Activated T-helper 1 cell treated with anti-CD3 and anti-CD28 coated beads, Interleukin-2, amount 50 U/mL, for 16 hours (primary cell): Measurements from ENCODE around the gene MEGF9.
A peak's percentile ranks its signal among the peaks of the same experiment; 100 is the strongest.
"Not testable (repeated sequence)": the region's sequence is repeated elsewhere in the genome, so short reads cannot be mapped to it uniquely, and the experiment has no call there.

Experiments used
- DNase-seq, 2 donors: peaks; one replicate each; pipeline ENCODE4 v3.0.0-alpha.2; 2020; ENCODE audit warnings: low read depth in 1 of 2, low spot score in 1 of 2

MEGF9 gene

DNA sequence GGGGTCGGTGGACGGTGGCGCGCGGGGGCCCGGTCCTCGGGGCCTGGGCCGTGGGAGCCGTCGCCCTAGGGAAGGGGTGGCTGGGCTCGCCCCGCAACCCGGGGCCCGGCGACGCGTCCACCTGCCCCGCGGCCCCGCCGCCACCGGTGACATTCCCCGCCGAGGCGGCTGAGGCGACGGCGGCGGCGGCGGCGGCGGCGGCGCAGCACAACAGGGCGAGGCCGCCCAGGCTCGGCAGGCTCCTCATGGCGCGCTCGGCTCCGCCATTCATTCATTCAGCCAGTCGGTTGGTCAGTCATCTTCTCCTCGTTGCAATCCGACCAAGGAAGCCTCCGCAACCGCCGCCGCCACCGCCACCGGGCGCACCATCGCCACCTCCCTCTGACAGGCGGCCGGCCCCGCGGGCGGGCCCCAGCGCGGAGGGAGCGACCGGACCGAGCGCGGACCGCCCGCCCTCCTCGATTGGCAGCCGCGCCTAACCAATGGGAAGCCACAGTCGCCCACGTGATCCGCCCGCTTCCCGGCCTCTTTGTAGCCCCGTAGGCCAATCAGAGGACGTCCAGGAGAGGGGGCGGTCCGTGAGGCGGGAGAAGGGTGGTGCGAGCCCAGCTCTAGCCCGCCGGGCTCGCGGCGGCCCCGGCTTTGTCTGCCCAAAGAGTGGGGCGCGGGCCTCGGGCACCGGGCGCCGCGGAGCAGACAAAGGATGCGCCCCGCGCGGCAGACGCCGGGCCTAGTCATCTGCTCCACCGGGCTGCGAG, at the start of gene MEGF9:
Gene MEGF9, minus strand, starts transcription at position 383 of the 758 bp plus-strand sequence. Its CDS starts 112 bp downstream, at position 271.
- DNase-seq: peak; percentile 91 to 95

DNA sequence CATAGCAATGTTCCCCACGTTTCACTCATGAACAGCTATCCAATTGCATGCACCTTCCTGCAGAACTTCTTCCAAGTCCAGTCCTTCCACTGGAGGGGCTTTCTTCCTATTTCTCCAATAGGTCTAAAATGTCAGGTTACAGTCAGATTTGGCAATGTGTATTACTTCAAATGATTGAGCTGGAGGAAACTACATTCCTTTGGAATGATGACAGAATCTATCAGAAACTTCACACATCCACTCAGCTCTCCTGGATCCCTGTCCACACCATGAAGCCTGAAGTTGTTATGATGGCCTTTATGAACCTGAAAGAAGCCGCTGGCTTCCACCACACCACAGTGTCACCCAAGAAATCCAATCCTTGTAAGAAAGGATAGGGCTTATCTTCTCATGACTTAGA, 46.7 kb upstream of the MEGF9 start:
- DNase-seq: no peak

DNA sequence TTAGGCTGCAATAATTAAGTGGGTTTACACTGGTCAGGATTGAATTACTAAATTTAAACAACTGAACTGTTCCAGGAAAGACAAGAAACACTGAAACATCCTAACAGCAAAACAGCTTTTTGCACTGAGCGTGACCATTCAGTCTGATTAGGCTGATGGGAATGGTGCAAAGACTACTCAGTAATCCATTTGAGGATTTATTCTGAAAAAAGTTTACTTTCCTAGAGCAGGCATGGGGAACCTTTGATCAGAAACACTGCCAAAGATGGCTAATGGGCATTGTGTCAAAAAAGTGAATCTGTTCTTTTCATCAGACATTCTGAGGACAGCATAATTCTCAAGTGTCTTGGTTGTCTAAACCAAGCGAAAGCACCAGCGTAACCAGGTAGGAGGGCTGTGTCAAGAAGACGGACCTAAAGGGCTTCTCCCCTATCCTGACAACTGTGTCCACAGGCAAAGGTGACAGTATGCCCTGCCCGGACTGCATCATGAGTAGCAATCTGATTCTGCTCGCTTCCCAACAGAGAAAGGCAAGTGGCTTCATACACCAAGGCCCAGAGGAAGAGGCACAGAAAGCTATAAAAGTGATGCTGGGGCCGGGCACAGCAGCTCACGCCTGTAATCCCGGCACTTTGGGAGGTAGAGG, 45.6 kb upstream of the MEGF9 start:
- no peak for DNase-seq

DNA sequence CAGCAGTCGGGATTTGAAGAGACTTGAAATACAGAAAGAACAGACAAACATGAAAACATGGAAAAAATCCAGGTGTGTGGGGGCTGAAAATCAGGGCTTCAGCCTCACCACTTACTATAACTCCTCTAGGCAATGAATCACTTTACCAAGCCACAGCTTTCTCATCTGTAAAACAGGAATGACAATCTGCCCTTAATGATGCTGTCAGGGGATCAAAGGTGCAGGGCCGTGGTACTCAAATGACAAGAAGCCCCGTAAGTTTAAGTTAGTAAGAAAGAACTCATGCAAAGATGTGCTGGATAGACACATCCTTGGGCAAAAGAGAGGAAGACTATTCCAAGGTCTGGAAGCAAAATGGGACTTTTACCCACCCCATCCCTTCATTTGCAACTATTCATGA, 44.3 kb upstream of the MEGF9 start:
- no peak for DNase-seq

DNA sequence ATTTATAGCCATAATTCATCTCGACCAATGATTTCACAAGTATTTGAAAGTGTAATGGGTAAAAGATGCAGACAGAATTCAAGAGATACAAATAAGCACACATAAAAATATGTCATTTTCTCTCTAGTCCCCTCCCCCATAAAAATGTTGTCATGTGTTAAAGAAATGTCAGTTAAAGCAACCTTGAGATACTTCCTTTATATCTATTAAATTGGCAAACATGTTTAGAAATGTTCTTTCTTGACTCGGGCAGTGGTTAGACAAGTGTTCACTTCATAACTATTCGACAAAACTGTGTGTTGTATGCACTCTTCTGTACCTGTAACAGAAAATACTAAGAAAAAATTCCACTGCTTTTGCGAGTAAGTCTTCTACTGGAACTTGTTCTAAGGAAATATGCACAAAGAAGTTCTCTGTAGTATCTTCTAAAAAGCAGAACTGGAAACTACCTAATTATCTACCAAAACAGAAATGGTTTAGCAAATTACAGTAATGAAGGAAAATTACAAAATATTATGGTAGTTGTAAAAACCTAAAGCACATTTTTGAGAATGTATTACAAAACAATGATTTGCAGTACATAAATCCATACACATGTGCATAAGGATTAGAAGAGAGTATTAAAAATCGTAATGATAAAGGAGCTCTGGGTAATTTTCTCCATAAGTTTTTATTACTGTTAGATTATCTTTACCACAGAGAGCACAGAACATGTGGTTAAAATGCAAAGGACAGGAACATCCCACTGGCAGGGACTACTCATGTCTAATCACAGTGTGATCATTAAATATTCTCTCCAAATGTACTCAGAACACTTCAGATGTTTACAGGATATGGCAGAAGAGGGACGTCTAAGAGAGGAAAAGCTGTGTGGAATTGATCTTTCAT, 43.0 kb upstream of the MEGF9 start:
- DNase-seq: no peak

DNA sequence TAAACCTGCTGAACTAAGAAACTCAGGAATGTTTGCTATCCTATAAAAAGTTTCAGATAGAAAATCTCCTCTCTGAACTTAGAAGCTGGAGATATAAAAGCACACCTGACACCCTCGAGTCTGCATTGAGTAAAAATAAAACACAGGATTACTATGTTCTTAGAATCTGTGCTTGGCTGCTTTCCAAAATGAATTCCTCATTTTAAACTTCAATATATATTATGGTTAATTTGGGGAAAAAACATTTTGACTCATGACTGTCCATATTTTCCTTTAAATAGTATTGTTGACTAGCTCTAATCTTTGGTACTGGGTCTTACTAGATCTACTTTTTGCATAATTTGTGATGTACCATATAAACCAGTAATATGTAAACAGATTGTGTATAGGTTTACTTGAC, 42.3 kb upstream of the MEGF9 start:
- DNase-seq: no peak

DNA sequence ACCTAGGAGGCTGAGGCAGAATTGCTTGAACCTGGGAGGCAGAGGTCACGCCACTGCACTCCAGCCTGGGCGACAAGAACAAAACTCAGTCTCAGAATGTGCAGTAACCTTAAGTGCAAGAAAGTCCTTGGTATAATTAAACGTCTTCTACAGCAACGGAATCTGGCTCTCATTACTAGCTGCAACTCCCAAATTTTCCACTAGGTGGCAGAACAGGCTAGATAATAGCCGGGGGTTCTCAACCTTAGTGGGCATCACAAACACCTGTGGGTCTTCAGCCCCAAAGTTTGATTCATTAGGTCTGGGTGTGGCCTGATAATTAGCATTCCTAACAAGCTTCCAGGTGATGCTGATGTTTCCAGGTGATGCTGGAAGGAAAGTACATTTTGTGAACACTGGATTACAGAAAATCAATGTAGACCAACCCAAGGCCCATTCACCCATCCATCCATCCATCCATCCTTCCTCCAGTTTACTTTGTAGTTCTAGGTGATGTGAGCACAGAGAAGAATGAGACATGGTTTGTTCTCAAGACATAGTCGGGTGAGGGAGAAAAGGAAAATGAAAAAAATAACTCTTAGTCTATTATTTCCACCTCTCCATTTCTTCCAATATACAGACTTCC, 41.7 kb upstream of the MEGF9 start:
- DNase-seq: peak; percentile 20 to 45

DNA sequence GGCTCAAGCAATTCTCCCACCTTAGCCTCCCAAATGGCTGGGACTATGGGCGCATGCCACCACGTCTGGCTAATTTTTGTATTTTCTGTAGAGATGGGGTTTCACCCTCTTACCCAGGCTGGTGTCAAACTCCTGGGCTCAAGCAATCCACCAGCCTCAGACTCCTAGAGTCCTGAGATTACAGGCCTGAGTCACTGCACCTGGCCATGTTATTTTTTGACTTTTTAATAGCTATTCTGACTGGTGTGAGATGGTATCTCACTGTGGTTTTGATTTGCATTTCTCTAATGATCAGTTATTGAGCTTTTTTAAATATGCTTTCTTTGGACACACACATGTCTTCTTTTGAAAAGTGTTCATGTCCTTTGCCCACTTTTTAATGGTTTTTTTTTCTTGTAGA, 40.8 kb upstream of the MEGF9 start:
- no peak for DNase-seq

DNA sequence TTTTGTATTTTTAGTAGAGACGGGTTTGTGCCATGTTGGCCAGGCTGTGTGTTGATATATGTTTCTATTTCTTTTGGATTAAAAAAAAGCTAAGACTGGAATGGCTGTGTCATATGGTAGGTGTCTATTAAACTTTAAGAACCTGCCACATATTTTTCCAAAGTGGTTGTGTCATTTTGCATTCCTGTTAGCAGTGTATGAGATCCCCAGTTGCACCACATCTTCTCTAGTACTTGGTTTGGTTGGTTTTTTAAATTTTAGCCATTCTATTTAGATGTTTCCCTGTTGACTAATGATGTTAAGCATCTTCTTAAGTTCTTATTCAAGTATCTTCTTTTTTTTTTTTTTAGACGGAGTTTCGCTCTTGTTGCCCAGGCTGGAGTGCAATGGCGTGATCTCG, 36.2 kb upstream of the MEGF9 start:
- no peak for DNase-seq

DNA sequence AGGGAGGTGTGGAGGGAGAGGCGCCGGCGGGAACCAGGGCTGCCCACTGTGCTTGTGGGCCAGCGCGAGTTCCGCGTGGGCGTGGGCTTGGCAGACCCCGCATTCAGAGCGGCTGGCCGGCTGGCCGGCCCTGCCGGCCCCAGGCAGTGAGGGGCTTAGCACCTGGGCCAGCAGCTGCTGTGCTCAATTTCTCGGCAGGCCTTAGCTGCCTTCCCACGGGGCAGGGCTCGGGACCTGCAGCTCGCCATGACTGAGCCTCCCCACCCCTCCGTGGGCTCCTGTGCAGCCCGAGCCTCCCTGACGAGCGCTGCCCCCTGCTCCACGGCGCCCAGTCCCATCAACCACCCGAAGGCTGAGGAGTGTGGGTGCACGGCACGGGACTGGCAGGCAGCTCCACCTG, 32.1 kb upstream of the MEGF9 start:
- not testable (repeated sequence) for DNase-seq

DNA sequence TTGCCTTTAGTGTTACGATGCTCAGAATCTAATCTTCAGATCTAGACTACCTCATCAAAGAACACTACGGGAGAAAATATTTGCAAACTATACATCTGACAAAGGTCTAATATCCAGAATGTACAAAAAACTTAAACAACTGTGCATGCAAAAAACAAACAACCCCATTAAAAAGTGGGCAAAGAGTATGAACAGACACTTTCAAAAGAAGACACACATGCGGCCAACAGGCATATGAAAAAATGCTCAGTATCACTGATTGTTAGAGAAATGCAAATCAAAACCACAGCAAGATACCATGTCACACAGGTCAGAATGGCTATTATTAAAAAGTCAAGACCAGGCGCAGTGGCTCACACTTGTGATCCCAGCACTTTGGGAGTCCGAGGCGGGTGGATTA, 31.0 kb upstream of the MEGF9 start:
- no peak for DNase-seq

DNA sequence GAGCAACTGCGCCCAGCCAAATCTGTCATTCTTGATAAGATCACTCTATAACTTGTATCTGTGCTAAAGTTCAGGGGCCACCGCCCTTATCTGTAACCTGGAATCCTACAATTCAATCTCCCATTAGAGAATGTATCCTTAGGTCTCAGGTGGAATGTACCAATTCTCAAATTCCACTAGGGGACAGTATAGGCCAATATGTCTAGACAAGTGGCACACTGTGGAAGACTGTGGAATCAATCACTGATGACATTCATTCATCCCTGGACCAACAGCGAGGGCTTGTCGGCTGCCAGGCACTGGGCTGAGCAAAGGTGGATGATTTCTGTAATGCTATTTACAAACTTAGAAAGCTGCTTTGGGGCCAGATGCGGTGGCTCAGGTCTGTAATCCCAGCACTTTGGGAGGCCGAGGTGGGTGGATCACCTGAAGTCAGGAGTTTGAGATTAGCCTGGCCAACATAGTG, 28.7 kb upstream of the MEGF9 start:
- no peak for DNase-seq

DNA sequence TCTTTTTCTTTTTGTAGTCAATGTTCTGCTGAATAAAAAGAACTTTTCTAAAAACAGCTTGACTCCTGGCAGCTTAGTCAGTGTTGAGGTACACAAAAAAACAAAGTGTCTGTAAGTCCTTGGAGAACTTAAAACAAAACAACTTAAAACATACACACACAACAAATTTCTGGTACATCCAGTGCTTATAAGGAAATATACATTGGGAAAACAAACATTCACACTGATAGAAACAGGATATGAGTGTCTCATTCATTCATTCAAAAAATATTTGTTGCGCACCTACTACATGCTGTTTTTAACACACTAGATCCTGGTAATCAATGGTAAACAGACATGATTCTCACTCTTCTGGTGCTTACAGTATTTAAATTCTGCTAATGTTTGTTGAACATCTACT, 27.4 kb upstream of the MEGF9 start:
- no peak for DNase-seq

DNA sequence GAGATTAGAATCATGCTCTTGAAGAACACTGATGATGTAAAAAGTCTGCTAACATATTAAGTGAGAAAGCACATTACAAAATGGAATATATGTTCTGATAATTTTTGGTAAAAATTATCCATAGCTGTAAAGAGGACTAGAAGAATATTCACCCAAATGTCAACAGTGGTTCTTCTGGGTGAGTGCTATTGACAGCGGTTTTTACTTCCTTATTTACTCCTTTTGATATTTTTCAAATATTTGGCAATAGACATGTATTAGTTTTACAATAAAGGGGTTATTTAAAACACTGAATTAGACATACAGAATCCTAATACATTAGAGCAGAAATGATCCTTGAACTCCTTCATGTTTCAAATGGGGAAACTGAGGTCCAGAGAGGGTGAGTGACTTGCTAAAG, 26.9 kb upstream of the MEGF9 start:
- no peak for DNase-seq

DNA sequence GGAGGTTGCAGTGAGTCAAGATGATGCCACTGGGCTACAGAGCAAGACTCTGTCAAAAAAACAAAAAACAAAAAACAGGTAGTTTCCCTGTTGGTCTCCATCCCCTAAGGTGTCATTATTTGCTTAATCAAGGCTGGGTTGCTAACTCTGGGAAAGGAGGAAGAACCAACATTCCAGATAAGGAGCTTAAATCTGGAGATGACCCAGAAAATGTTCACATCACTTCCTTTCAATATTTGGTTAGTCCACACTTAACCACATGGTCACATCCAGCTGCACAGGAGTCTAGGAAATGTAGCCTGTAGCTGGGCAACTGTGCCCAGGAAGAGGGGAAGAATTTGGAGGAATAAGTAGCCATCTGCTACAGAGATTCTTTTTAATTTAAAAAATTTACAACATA, 25.9 kb upstream of the MEGF9 start:
- no peak for DNase-seq

DNA sequence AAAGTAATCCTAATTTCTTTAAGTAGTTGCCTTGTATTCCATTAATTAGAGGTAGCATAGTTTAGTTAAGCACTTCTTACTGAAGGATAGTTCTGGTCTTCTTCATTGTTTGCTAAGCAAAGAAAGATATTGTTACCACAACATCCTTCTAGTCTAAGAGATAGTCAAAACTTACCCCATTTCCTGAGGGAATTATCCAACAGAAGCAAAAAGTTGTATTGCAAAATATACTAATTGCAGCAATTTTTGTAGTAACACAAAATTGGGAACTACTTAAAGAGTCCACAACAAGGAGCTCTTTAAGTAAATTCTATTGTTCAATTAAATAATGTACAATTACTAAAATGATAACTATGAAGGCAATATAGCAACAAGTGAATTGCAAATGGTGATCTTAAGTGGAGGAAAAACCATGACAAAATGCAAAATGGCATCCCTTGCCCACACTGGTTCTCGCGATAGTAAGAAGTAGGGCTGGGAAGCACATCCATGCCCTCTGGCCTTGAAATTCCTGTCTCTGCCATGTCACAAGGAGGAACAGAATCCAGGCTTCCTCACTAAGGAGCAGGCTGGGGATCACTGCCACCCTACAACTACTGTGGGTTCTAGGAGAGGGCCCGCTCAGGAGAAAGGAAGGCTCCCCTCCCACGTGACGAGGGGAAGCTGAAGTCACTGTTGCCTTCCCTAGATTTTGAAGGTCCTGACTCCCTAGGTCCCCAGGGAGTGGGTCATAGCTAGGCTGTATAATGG, 23.3 kb upstream of the MEGF9 start:
- no peak for DNase-seq

DNA sequence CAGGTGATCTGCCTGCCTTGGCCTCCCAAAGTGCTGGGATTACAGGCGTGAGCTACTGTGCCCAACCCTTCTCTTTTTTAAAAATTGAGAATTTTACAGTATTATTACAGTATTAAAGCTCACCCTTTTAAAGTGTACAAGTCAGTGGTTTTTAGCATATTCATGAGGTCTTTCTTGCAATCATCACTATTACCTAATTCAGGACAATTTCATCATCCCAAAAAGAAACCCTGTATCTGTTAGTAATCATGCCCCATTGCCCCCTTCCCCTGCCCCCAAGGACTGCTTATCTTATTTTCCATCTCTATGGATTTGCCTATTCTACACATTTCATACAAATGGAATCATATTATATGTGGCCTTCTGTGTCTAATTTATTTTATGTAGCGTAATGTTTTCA, 22.6 kb upstream of the MEGF9 start:
- no peak for DNase-seq

DNA sequence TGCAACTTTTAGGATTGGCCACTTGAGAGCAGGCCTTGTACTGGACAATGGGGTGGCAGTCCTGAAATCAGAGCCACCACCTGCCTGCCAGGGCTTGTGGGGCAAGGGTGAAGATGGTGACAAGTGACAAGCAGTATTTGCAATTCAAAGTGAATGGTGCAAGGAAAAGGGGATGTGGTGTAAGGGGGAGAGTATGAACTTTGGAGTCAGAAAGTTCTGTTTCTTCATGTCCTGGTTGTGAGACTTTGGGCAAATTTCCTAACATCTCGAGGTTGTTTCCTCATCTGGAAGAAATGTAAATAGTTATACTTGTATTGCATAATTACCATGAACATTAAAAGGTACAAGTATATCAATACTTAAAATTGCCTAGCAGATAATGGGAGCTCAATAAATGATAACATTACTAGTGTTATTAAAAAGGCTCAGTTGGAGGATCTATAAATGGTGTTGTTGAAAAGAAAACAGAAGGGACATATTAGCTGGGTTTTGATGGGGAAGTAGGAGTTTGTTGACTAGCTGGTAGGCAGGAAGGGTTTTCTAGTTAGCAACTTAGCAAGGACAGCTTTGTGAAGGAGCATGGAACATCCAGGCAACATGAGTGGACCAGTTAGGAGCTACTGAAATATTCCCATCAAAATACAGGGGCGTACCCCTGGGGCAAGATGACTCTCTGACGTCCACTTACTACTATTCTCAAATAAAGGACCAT, 21.3 kb upstream of the MEGF9 start:
- DNase-seq: no peak

DNA sequence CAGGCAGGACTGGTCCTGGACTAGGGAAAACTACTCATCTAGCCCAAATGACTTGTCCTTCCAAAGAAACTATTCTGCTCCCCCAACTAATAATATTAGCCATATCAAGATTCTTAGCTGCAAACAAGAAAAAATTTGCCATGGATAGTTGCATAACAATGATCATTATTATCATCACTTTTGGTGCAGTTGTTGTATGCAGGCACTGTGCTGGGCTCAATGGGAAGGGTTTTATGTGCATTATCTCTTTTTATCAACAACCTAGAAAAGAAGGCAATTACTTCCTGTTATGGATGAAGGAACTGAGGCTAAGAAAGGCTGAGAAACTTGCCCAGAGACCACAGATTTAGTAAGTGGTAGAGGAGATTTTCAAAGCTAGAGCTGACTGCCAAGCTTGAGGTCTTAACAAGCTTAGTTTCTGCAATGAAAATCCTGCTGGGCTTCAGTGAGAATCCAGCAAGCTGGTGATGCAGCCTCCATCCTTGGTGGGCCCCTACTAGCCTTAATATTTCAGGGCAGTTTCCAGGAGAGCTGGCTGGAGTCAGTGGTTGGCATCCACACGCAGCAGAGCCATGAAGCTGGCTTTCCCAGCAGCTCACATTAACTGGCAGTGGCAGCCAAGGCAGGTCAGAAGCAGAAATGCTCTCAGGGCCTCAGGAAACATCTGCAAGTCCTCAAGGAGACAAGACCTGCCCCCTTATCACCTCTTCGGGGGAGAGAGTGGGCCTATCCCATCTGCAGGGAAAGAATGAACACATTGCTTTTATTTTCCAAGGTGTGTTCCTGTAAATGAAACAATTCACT, 20.5 kb upstream of the MEGF9 start:
- DNase-seq: no peak
